Prostate gland (tissue), 2 donors: ENCODE results near the gene SIGLEC5.
"Not testable (repeated sequence)": the region's sequence is repeated elsewhere in the genome, so short reads cannot be mapped to it uniquely, and the experiment has no call there.

Experiments
- POLR2A ChIP-seq: fragments of 450-650 bp; IDR thresholded peaks from one replicate; pipeline ENCODE4 v1.6.1; 2016; ENCODE audit warnings: antibody characterized with exemption, mild to moderate bottlenecking
- POLR2AphosphoS5 ChIP-seq: sonication (generic); formaldehyde crosslinking; IDR thresholded peaks from one replicate; pipeline ENCODE4 v1.6.1; 2017; ENCODE audit warnings: antibody characterized with exemption
- TF ChIP-seq, protein P1 (sequence below), 4 experiments: fragments of 200-600 bp in 2 of 4; fragments of 450-650 bp in 2 of 4; sonication (generic) in 2 of 4; IDR thresholded peaks; 1 replicate in 3 of 4; 2 replicates in 1 of 4; pipeline ENCODE4 v1.5.1; 2016 to 2019; ENCODE audit warnings: antibody characterized with exemption in 4 of 4, mild to moderate bottlenecking in 2 of 4, moderate library complexity in 2 of 4

DNA sequence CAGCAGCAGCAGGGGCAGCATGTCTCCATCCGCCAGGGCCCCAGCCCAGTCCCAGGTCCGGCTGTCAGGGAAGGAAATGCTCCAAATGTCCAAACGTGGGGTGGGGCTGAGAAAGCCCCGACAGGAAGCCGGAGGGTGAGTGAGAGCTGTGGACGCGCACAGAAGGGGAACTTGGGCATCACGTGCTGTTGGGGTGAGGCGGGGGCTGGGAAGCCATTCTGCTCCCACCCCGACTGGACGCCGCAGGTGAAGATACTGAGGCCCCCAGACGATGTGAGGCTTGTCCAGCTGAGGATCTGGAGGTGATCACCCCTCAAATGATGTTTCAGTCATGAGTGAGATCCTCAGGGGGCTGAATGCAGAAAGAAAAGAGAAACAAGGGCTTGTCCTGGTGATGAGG, at the start of gene SIGLEC5:
- TF ChIP-seq POLR2A, POLR2AphosphoS5: not testable (repeated sequence)
- TF ChIP-seq, protein P1, sequence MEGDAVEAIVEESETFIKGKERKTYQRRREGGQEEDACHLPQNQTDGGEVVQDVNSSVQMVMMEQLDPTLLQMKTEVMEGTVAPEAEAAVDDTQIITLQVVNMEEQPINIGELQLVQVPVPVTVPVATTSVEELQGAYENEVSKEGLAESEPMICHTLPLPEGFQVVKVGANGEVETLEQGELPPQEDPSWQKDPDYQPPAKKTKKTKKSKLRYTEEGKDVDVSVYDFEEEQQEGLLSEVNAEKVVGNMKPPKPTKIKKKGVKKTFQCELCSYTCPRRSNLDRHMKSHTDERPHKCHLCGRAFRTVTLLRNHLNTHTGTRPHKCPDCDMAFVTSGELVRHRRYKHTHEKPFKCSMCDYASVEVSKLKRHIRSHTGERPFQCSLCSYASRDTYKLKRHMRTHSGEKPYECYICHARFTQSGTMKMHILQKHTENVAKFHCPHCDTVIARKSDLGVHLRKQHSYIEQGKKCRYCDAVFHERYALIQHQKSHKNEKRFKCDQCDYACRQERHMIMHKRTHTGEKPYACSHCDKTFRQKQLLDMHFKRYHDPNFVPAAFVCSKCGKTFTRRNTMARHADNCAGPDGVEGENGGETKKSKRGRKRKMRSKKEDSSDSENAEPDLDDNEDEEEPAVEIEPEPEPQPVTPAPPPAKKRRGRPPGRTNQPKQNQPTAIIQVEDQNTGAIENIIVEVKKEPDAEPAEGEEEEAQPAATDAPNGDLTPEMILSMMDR (IDR thresholded peaks at IDR 0.05), result not testable (repeated sequence)
